ENCODE data around the gene PTGFR.

- TF ChIP-seq CTCF (IDR thresholded peaks at IDR 0.05) (no peak), EZH2 (IDR thresholded peaks at IDR 0.05) (no peak), EZH2phosphoT487 (IDR thresholded peaks at IDR 0.05) (no peak)
Observed at GRCh38 chr1:78501203-78501602, 10.4 kb downstream of the PTGFR start.
